HG03196 (cell line): Measurements from ENCODE around the gene PTPN13.
"Not testable (repeated sequence)": the region's sequence is repeated elsewhere in the genome, so short reads cannot be mapped to it uniquely, and the experiment has no call there.

ENCODE experiments used
- ATAC-seq: cut with Tn5 transposase; IDR thresholded peaks from one replicate; pipeline ENCODE4 v1.9.1; 2021; ENCODE audit not compliant: unreplicated experiment

PTPN13 gene

DNA sequence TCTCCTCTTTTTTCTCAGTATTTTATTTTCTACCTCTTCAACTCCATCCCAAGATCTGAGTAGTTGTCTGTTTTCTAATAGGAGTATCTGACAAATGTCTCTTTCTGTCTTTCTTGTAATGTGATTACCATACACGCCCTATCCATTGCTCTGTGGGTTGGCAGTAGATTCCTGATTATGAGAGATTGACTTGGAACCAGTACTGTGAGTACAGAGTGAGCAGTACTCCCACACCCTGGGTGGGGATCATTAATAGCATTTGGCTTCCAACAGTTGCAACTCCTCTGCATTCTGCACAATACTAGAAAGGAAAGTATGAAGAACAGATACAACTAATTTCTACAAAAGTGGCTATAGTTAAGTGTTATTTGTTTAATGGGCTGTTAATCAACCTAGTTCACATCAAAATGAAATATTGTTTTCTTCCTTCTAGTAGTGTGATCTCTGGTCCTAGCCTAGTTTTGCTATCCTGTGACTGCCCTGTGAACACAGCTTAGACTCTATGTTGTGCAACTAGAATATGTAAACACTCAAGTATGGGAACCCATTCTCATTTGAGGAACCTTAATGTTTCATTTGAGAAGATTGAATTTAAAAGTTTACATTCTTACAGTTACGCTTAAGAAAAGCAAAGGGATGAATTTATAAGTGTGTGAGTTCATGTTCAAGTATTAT is 112.9 kb downstream of the PTPN13 start:
- no peak for ATAC-seq

DNA sequence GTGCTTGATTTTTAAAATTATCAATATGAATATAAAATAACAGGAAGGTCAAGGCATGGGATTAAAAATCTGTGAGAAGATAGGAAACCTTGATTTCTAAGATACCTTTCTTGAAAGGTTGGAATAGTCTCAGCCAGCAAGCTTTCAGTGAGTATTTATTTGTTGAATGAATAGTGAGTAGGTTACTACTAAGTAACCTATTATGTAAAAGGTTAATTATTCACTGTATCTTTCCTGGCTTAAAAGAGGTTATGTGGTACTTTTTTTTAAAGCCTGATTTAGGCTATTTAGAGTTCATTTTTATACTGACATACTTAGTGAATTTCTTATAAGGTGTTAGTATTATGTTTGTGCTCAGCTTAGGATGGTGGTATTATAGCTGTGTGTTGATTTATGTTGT is 123.5 kb downstream of the PTPN13 start:
- ATAC-seq: no peak

DNA sequence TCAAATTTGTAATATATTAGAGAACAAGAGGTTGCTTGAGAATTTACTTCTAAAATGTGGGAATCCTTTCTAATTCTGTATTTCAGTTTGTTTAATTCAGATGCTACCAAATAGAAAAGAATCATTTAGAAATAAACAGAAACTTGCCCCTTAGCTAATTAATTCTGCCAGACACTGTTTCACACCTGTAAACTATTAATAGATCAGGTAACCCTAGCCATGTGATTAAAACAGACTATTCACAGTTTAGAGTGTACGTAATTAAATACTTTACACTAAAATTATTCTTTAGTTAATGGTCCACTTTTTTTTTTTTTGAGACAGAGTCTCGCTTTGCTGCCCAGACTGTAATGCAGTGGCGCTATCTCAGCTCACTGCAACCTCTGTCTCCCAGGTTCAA is 124.0 kb downstream of the PTPN13 start:
- no peak for ATAC-seq

DNA sequence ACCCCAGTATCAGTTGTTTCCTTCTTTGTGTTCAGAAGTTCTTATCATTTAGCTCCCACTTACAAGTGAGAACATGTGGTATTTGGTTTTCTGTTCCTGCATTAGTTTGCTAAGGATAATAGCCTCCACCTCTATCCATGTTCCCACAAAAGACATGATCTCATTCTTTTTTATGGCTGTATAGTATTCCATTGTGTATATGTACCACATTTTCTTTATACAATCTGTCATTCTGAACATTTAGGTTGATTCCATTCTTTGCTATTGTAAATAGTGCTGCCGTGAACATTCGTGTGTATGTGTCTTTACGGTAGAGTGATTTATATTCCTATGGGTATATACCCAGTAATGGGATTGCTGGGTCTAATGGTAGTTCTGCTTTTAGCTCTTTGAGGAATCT is 125.0 kb downstream of the PTPN13 start:
- not testable (repeated sequence) for ATAC-seq

DNA sequence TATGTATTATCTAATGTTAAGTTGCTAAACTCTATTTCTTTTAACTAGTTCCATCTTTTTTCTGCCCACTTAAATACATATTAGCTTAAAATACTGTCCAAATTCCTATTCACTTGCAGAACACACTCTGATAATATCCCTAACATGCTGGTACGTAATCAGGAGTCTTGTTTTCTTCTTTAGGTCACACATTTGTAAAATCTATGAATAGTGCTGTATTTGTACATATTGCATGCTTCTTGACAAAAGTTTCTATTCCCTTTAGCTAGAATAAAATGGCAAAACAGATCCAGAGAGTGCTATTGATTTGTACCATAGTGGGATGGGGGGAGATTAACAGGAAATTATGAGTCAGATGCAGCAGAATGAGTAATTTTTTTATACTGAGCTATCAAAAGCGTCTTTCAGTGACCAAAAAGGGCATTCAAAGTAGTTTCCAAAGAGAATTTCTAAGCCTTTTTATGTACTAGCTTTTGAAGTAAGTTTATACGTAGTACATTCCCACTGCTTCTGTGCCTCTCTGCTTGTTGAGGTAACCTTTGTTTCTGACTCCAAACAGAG is 126.5 kb downstream of the PTPN13 start:
- ATAC-seq: no peak

DNA sequence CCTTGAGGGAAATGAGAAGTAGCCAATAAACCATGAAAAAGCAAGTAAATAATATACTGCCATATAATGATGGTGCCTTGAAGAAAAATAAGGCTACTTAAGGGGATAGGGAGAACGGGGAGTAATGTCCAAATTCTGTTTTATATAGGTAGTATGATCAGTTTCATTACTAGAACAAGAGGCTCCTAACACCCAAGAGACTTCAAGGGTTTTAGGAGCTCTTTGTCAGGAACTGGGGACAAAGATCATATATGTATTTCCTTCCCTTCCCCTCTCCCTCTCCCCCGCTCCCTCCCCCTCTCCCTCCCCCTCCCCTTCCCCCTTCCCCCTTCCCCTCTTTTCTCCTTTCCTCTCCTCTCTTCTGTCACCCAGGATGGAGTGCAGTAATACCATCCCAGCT is 127.3 kb downstream of the PTPN13 start:
- no peak for ATAC-seq

DNA sequence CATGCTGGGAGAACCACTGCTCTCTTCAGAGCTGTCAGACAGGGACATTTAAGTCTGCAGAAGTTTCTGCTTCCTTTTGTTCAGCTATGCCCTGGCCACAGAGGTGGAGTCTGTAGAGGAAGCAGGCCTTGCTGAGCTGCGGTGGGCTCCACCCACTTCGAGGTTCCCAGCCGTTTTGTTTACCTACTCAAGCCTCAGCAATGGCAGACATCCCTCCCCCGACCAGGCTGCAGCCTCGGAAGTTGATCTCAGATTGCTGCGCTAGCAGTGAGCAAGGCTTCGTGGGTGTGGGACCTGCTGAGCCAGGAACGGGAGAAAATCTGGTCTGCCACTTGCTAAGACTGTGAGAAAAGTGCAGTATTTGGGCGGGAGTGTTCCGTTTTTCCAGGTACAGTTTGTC is 136.2 kb downstream of the PTPN13 start:
- no peak for ATAC-seq

DNA sequence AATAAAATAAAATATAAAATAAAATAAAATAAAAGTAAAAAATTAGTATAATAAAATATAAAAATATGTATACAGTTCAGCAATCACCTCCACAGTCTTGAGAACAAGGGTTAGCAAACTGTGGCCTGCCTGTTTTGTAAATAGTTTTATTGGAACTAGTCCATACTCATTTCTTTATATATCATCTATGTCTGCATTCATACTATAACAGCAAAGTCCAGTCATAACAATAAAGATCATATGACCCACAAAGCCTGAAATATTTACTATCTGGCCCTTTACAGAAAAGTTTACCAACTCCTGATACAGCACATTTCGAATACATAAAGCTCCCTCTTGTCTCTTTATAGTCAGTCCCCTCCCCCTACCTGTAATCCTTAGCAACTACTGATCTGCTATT is 143.1 kb downstream of the PTPN13 start:
- ATAC-seq: no peak

DNA sequence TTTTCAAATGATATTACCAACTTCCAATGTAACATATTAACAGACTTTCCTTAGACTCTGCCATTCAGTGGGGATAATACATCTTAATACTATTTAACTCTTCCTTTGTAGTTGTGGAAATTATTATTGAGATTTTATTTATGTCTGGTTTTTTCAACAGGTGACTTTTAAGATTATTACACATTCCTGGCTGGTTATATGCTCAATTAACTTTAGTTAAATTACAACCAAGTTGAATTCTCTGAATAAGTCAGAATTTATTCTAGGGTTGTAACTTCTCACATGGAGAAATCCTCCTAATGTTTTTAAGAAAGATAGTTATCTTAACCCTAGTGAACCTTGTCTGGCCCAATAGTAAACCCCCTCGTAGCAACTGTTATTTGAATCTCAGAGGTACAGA is 147.7 kb downstream of the PTPN13 start:
- no peak for ATAC-seq

DNA sequence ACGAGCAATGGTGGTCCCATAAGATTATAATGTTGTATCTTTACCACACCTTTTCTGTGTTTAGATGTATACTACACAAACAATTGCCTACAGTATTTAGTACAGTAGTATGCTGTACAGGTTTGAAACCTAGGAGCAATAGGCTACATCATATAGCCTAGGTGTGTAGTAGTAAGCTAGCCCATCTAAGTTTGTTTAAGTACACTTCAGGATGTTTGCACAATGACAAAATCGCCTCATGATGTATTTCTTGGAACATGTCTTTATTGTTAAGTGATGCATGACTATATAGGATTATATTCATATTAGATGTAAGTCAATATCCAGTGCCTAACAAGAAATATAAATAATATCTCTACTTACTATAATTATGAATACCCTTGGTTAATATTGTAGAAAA is 150.5 kb downstream of the PTPN13 start:
- ATAC-seq: no peak

DNA sequence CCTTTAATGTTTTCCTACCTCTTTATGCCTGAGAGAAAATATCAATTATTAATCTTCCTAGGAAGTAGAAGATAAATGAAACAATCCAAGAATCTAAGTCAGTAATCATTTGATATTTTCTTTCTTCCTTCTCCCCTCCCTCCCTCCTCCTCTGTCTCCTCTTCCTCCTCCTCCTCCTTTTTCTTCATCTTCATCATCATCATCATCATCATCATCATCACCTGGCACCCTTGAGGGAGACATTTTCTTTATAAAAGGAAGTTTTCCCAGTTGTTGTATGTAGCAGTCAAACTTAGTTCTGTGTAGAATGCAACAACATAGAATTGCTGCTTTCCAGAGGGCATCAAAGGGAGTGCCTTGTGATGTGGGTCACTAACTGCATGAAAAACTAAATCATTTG is 155.0 kb downstream of the PTPN13 start:
- ATAC-seq: no peak

DNA sequence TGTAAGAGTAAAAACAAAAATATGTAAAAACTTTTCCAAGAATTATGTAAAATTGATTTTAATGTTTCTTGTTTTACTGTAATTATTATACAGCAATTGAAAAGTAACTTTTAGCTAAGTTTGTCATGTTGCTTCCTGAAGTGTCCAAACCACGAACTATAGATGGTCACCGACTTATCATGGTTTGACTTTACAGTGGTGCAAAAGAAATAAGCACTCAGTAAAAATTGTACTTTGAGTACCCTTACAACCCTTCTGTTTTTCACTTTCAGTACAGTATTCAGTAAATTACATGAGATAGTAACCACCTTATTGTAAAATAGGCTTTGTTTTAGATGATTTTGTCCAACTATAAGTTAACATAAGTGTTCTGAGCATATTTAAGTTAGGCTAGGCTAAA is 161.3 kb downstream of the PTPN13 start:
- no peak for ATAC-seq

DNA sequence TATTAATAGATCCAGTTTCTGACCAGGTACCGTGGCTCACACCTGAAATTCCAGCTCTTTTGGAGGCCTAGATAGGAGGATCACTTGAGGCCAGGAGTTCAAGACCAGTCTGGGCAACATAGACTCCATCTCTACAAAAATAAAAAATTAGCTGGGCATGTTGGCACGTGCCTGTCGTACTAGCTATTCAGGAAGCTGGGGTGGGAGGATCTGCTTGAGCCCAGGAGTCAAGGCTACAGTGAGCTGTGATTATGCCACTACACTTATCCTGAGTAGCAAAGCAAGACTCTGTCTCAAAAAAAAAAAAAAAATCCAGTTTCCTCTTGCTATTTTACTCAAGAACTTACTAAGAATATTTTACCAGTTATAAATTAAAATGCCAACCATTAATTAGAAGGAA is 163.4 kb downstream of the PTPN13 start:
- no peak for ATAC-seq

DNA sequence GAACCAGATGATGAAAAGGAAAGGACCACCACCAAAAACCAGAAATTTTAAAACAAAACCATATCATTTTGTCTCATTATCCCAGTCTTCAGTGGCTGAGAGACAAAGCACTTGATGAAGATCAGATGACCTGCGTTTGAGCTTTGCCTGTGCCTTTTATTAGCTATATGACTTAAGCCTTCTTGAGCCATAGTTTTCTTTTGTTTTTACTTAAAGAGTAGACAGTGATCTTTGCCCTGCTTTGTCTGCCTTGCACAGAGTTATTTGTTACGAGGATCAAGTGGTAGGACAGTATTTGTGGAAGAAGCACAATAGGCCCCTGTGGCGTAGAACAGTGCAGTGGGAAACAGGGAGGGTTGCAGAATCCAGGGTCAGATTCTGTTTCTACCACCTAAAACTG is 165.2 kb downstream of the PTPN13 start:
- no peak for ATAC-seq

DNA sequence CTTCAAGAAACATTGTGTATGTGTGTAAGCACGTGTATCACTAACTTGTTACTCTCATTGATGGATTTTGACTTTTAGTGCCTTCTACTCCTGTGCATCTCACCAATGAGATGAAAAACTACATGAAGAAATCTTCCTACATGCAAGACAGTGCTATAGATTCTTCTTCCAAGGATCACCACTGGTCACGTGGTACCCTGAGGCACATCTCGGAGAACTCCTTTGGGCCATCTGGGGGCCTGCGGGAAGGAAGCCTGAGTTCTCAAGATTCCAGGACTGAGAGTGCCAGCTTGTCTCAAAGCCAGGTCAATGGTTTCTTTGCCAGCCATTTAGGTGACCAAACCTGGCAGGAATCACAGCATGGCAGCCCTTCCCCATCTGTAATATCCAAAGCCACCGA is 168.5 kb downstream of the PTPN13 start:
- ATAC-seq: no peak

DNA sequence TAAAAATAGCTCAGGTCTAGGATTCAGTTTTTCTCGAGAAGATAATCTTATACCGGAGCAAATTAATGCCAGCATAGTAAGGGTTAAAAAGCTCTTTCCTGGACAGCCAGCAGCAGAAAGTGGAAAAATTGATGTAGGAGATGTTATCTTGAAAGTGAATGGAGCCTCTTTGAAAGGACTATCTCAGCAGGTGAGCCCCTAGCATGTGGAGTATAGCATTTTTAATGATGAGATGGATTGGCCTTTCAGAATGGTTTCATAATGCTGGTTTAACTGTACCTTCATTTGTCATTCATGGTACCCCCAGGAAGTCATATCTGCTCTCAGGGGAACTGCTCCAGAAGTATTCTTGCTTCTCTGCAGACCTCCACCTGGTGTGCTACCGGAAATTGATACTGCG is 175.7 kb downstream of the PTPN13 start:
- no peak for ATAC-seq

DNA sequence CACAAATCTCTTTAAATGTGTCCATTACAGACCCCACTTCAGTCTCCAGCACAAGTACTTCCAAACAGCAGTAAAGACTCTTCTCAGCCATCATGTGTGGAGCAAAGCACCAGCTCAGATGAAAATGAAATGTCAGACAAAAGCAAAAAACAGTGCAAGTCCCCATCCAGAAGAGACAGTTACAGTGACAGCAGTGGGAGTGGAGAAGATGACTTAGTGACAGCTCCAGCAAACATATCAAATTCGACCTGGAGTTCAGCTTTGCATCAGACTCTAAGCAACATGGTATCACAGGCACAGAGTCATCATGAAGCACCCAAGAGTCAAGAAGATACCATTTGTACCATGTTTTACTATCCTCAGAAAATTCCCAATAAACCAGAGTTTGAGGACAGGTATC is 177.0 kb downstream of the PTPN13 start:
- ATAC-seq: no peak

DNA sequence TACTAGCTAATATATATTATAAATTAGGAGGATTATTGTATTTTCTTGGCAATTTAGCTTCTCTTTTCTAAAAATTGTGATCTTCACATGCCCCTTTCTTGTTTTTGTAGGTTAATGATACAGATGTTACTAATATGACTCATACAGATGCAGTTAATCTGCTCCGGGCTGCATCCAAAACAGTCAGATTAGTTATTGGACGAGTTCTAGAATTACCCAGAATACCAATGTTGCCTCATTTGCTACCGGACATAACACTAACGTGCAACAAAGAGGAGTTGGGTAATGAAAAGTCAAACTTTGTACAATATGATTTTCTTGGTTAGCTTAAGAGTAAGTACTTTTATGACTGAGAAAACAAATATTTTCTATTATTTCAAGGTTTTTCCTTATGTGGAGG is 180.9 kb downstream of the PTPN13 start:
- ATAC-seq: no peak

DNA sequence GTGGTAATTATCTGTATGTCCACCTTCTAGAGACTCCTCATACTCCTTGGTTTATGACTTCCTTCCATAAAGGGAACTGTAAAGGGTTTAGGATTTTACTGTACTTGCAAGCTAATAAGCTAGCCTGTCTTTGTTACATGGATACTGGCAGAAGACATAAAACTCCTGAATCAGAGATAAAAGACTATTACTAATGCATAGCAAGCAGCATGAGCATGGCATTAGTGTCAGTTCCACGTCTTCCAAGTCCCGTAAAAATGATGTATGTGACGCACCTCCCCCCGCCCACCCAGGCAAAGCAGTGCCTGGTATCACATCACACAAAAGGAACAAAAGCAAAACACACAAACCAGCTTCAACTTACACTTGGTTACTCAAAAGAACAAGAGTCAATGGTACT is 184.1 kb downstream of the PTPN13 start:
- no peak for ATAC-seq

DNA sequence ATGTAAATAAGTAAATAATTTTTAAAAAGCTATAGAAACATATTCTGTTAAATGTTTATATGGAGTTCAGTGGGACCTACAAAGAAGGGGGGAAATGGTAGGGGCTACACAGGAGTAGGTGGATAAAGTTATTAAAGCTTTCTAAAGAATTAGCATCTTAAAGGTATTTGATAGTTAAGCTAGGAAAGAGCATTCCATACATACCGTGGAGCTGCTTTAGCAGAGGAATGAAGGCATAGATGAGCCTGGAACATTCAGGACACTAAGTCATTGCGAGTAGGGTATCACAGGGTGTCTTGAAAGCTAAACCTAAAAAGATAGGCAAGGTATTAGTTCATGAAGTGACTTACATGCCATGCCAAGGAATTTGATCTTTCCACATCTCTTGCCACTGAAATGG is 194.7 kb downstream of the PTPN13 start:
- no peak for ATAC-seq

DNA sequence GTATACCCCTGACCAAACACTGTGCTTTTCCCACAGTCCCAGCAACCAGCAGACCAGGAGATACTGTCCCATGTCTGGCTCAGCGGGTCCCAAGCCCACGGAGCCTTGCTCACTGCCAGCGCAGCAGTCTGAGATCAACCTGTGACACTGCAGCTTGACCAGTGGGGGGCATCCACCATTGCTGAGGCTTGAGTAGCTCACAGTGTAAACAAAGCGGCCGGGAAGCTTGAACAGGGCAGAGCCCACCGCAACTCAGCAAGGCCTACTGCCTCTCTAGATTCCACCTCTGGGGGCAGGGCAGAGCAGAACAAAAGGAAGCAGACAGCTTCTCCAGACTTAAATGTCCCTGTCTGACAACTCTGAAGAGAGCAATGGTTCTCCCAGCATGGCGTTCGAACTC is 197.0 kb downstream of the PTPN13 start:
- no peak for ATAC-seq

DNA sequence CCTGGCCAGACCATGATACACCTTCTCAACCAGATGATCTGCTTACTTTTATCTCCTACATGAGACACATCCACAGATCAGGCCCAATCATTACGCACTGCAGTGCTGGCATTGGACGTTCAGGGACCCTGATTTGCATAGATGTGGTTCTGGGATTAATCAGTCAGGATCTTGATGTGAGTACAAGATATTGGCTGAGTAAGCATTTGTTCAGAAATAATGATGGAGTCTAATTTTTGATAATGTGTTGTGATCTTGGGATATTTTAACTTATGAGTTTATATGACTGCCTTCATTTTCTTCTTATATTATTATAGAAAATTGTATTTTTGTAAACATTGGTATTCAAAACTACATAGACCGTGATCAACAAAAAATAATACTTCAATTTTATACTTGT is 215.7 kb downstream of the PTPN13 start:
- ATAC-seq: no peak

DNA sequence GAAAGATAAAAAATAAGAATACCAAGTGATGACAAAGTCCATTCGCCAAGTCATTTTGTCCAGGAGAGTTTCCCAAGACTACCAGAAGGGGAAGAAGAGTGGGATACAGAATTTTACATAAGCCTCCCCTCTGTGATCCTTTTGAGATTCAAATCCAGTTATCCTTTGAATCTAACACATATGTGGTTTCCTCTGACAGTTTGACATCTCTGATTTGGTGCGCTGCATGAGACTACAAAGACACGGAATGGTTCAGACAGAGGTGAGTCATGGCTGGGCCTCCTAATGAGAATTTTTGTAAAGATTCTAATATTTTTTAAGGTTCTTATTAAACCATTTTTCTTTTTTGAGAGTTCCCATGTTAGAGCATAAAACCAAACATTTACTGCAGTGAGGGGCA is 216.7 kb downstream of the PTPN13 start:
- no peak for ATAC-seq
